Astrocyte of the cerebellum (primary cell): ENCODE results near the gene PCDH15.

ENCODE experiments used
- DNase-seq: peaks from one replicate; pipeline ENCODE4 v3.0.0-alpha.2; 2011; ENCODE audit warnings: low read depth
- H3K4me3 ChIP-seq: 2 replicates; pipeline ENCODE4 v1.5.1; 2011; ENCODE audit warnings: mild to moderate bottlenecking, low read depth, low read length, moderate library complexity
- in situ Hi-C: cut with HindIII; loops from 2 replicates; pipeline ENCODE4 v1.10.0; 2017; ENCODE audit warnings: low sequenced_read_pairs
- TF ChIP-seq, protein P1 (sequence below): IDR thresholded peaks from 2 replicates; pipeline ENCODE4 v1.5.1; 2012; ENCODE audit warnings: low read length, low read depth, moderate library complexity, mild to moderate bottlenecking; ENCODE audit errors: missing control alignments

Gene PCDH15

DNA sequence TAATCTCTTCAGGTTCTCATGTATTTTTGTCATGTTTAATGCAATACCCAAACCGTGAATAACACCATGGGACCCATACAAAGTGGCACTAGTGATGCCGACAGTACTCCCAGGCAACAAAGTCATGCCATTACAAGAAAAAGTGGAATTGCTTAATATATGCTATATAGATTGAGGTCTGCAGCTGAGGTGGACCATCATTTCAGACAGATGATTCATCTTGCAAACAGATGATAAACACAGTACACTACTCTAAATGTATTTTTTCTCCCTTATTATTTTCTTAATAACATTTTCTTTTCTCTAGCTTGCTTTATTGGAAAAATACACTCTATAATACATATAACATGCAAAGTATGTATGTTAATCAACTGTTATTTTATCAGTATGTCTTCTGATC, 14.6 kb upstream of the PCDH15 start:
- no peak for DNase-seq
- H3K4me3 ChIP-seq: no peak overlapping the region
- in situ Hi-C loops: no loop called here
- TF ChIP-seq, protein P1, sequence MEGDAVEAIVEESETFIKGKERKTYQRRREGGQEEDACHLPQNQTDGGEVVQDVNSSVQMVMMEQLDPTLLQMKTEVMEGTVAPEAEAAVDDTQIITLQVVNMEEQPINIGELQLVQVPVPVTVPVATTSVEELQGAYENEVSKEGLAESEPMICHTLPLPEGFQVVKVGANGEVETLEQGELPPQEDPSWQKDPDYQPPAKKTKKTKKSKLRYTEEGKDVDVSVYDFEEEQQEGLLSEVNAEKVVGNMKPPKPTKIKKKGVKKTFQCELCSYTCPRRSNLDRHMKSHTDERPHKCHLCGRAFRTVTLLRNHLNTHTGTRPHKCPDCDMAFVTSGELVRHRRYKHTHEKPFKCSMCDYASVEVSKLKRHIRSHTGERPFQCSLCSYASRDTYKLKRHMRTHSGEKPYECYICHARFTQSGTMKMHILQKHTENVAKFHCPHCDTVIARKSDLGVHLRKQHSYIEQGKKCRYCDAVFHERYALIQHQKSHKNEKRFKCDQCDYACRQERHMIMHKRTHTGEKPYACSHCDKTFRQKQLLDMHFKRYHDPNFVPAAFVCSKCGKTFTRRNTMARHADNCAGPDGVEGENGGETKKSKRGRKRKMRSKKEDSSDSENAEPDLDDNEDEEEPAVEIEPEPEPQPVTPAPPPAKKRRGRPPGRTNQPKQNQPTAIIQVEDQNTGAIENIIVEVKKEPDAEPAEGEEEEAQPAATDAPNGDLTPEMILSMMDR: no peak

GRCh38 chr10:54808186-54808935, 7.3 kb upstream of the PCDH15 start:
- DNase-seq: no peak
- in situ Hi-C loops: no loop called here
- TF ChIP-seq, protein P1: no peak
- H3K4me3 ChIP-seq: no peak overlapping the region

GRCh38 chr10:54799506-54799905, 1.5 kb downstream of the PCDH15 start:
- no peak overlapping the region for H3K4me3 ChIP-seq
- in situ Hi-C loops: no loop called here
- no peak for DNase-seq
- TF ChIP-seq, protein P1: no peak

DNA sequence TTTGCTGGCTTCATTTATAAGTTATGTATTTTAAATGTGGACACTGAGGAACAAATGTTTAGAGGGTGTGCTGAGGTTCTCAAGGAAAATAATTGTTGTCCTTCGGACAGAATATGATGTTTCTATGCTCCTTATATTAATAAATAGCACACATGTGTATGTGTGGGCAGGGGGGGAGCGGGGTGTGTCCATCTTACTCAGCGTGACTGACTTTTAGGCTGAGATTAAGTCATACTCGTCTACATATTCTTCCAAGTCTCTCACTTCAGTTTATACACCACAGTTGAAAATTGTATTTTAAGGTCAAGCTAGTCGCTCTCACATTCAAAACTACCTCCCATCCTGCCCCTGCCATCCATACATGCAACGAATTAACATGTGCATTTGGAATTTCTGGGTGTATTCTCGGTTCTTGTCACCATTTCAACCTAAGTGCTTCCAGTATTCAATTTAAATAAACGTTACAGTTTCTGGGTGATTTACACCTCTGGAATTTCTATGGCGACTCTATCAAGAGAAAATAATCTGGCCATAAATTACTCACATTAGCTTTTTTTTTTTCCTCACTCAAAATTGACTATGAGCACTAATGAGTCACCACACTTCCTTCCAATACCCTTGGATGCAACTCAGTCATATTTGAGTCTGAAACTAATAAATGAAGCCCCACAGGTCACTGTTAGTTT, 3.3 kb downstream of the PCDH15 start:
- H3K4me3 ChIP-seq: no peak overlapping the region
- peak; percentile 18 for DNase-seq
- TF ChIP-seq, protein P1: no peak
- in situ Hi-C loops: no loop called here

DNA sequence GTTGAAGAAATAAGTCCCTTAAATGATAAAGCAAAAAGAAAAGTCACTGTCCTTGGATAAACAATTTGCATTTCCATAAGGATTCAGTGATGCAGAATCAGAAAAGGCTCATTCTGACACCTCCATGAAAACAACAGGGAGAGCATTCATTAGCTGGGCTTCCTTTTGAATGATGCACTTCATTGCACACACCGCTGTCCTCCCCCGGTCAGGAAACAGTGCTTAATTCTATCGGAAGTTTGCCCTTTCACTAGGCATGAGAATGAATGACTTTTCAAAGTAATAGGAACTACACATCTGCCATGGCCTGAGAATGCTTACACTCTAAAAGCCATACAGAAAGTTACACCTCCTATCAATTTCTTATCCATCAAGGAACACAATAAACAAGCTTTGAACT, 4.2 kb downstream of the PCDH15 start:
- TF ChIP-seq, protein P1: no peak
- no peak overlapping the region for H3K4me3 ChIP-seq
- no peak for DNase-seq
- in situ Hi-C loops: no loop called here

DNA sequence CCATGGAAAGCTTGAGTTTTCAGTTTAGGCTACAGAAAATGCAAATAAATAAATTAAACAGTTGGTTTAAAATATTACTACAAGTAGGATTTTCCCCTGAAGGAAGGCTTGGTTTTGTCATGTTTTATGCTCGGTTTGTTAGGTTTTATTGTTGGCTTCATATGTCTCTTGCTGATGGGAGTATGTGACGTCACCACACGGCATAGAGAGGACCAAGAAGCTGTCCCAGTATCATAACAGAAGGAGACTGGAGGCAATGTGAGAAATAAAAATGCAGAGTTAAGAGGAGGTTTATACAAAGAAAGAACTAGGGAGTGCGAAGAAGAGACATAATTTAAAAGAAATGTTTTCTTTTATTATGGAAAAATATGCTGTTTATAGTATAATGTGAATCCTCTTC, 24.4 kb downstream of the PCDH15 start:
- H3K4me3 ChIP-seq: no peak overlapping the region
- TF ChIP-seq, protein P1: no peak
- in situ Hi-C loops: no loop called here
- no peak for DNase-seq
